ENCODE data around the gene SERGEF. TPM values are rescaled to one million over a fixed set of nuclear protein-coding genes. Genes with fewer than 3 reads are reported as not detected.
A peak's percentile ranks its signal among the peaks of the same experiment; 100 is the strongest.

Gene SERGEF
- total RNA-seq, 1 donor from 2014 or later: 23.3 TPM

- DNase-seq (ENCODE audit: low read depth, low spot score): no peak
These were observed 240.9 kb downstream of the SERGEF start for GRCh38 chr11:17771841-17772401.

- DNase-seq (ENCODE audit: low read depth, low spot score): no peak
These were observed 241.4 kb downstream of the SERGEF start for GRCh38 chr11:17771415-17771814.

- DNase-seq (ENCODE audit: low read depth, low spot score): no peak
These were observed 241.9 kb downstream of the SERGEF start for GRCh38 chr11:17770917-17771316.

GRCh38 chr11:17770048-17770652 lies 242.7 kb downstream of the SERGEF start:
- no peak for DNase-seq (ENCODE audit: low read depth, low spot score)

GRCh38 chr11:17769218-17769617 lies 243.6 kb downstream of the SERGEF start:
- DNase-seq (ENCODE audit: low read depth, low spot score): no peak

GRCh38 chr11:17768547-17768946 lies 244.3 kb downstream of the SERGEF start:
- no peak for DNase-seq (ENCODE audit: low read depth, low spot score)

GRCh38 chr11:17767914-17768313 lies 244.9 kb downstream of the SERGEF start:
- no peak for DNase-seq (ENCODE audit: low read depth, low spot score)

- no peak for DNase-seq (ENCODE audit: low read depth, low spot score)
These were observed 245.5 kb downstream of the SERGEF start for GRCh38 chr11:17767301-17767885.

GRCh38 chr11:17766590-17766989 lies 246.3 kb downstream of the SERGEF start:
- DNase-seq (ENCODE audit: low read depth, low spot score): no peak

GRCh38 chr11:17766073-17766359 lies 246.8 kb downstream of the SERGEF start:
- no peak for DNase-seq (ENCODE audit: low read depth, low spot score)

GRCh38 chr11:17765356-17766072 lies 247.3 kb downstream of the SERGEF start:
- DNase-seq (ENCODE audit: low read depth, low spot score): no peak

- no peak for DNase-seq (ENCODE audit: low read depth, low spot score)
These were observed 248.2 kb downstream of the SERGEF start for GRCh38 chr11:17764446-17765218.

GRCh38 chr11:17763703-17764102 lies 249.1 kb downstream of the SERGEF start:
- DNase-seq (ENCODE audit: low read depth, low spot score): no peak

- DNase-seq (ENCODE audit: low read depth, low spot score): no peak
These were observed 249.6 kb downstream of the SERGEF start for GRCh38 chr11:17763244-17763643.

- DNase-seq (ENCODE audit: low read depth, low spot score): no peak
These were observed 250.4 kb downstream of the SERGEF start for GRCh38 chr11:17762309-17762974.

- peak; percentile 4 for DNase-seq (ENCODE audit: low read depth, low spot score)
These were observed 252.5 kb downstream of the SERGEF start for GRCh38 chr11:17760102-17761029.

GRCh38 chr11:17755891-17756290 lies 257.0 kb downstream of the SERGEF start:
- DNase-seq (ENCODE audit: low read depth, low spot score): no peak

- no peak for DNase-seq (ENCODE audit: low read depth, low spot score)
These were observed 259.2 kb downstream of the SERGEF start for GRCh38 chr11:17753641-17754040.

GRCh38 chr11:17753153-17753552 lies 259.7 kb downstream of the SERGEF start:
- DNase-seq (ENCODE audit: low read depth, low spot score): no peak

- no peak for DNase-seq (ENCODE audit: low read depth, low spot score)
These were observed 260.7 kb downstream of the SERGEF start for GRCh38 chr11:17752144-17752543.

Data from pulmonary artery endothelial cell (primary cell).